ENCODE measurements around the gene MCRS1.

GRCh38 chr12:49548822-49549648 is 18.9 kb downstream of the MCRS1 start:
- peak in 11 of 12 donors; percentile 6 to 68 (median 46) for TF ChIP-seq CTCF (IDR thresholded peaks at IDR 0.05)
- TF ChIP-seq POLR2A (IDR thresholded peaks at IDR 0.05) = no peak
